ENCODE measurements around the gene HOXB13. TPM values are rescaled to one million over a fixed set of nuclear protein-coding genes. Genes with fewer than 3 reads are reported as not detected.

HOXB13 gene
- total RNA-seq, 6 experiments from 2014 or later: not detected

- no peak for DNase-seq
- peaks cover 22 to 72% of the 10 kb centered on the region in 2 donors for H3K27me3 ChIP-seq
- 0% methylated on average over 3 of the region's 3 CpGs for WGBS (ENCODE audit: insufficient coverage, low coverage, low lambda C conversion rate, missing lambda C conversion rate)
- H3K9me3 ChIP-seq: no peaks in the 10 kb centered on the region
- intact Hi-C loops (cut with DNase I): no loop called here
- H3K4me1 ChIP-seq: no peaks in the 10 kb centered on the region
- H3K27ac ChIP-seq: no peak overlapping the region
- no peak for ATAC-seq
- H3K36me3 ChIP-seq: no peaks in the 10 kb centered on the region
- TF ChIP-seq POLR2A (IDR thresholded peaks at IDR 0.05): no peak
- no peak overlapping the region for H3K4me3 ChIP-seq
Observed at GRCh38 chr17:48751172-48751571, 22.6 kb upstream of the HOXB13 start.

- WGBS (ENCODE audit: insufficient coverage, low coverage, low lambda C conversion rate, missing lambda C conversion rate): 5% methylated on average over 19 of the region's 32 CpGs
- Histone ChIP-seq H3K27ac (no peak overlapping the region), H3K9me3 (no peaks in the 10 kb centered on the region), H3K27me3 (peaks cover 22 to 72% of the 10 kb centered on the region in 2 donors), H3K36me3 (no peaks in the 10 kb centered on the region), H3K4me3 (no peak overlapping the region), H3K4me1 (no peaks in the 10 kb centered on the region)
- TF ChIP-seq POLR2A (IDR thresholded peaks at IDR 0.05) (no peak), CTCF (IDR thresholded peaks at IDR 0.05) (no peak)
- intact Hi-C loops (cut with DNase I): no loop called here
- no peak for DNase-seq
- ATAC-seq: no peak
Observed at GRCh38 chr17:48749621-48750553, 21.3 kb upstream of the HOXB13 start.

DNA sequence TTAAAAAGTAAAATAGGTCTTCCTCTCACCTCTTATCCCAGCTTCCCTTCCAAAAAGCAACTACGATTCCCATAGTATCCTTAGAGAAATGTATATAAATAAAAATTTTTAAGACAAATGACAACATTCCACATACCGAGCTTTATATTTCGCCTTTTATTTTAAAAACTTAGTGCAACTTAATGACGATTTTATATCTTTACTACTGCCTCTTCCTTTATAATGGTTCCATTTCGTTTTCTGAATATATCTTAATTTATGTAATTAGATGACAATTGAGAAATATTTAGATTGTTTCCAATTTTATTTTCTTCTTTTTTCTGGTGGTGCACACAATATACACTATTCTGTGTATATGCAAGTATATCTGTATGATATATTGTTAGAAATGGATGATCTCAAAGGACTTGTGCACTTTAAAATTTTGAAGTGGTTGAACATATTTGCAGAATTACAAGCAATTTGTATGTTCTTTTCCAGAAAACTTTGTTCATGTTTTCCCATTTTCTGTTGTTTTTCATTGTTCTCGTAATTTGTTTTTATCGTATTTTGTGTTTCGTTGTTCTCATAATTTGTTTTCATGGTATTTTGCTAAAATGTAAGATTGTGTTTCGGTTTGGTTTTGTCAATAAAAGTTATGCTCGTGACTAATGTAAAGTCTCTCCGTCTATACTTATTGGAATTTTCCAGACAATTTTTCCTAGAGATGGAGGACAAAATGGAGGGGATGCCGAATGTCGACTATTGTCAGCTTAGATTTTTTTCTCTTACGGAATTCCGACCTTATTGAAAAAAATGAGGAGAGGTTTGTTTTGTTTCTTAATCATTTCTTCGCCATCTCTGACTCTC, 20.4 kb upstream of the HOXB13 start:
- intact Hi-C loops (cut with DNase I): no loop called here
- ATAC-seq (no peak), DNase-seq (no peak)
- WGBS (ENCODE audit: insufficient coverage, low coverage, low lambda C conversion rate, missing lambda C conversion rate): 20% methylated on average over 16 of the region's 16 CpGs
- Histone ChIP-seq H3K4me1 (no peaks in the 10 kb centered on the region), H3K36me3 (no peaks in the 10 kb centered on the region), H3K9me3 (no peaks in the 10 kb centered on the region), H3K4me3 (no peak overlapping the region), H3K27me3 (peaks cover 22 to 64% of the 10 kb centered on the region in 2 donors), H3K27ac (no peak overlapping the region)
- TF ChIP-seq CTCF (IDR thresholded peaks at IDR 0.05) (no peak), POLR2A (IDR thresholded peaks at IDR 0.05) (no peak)

DNA sequence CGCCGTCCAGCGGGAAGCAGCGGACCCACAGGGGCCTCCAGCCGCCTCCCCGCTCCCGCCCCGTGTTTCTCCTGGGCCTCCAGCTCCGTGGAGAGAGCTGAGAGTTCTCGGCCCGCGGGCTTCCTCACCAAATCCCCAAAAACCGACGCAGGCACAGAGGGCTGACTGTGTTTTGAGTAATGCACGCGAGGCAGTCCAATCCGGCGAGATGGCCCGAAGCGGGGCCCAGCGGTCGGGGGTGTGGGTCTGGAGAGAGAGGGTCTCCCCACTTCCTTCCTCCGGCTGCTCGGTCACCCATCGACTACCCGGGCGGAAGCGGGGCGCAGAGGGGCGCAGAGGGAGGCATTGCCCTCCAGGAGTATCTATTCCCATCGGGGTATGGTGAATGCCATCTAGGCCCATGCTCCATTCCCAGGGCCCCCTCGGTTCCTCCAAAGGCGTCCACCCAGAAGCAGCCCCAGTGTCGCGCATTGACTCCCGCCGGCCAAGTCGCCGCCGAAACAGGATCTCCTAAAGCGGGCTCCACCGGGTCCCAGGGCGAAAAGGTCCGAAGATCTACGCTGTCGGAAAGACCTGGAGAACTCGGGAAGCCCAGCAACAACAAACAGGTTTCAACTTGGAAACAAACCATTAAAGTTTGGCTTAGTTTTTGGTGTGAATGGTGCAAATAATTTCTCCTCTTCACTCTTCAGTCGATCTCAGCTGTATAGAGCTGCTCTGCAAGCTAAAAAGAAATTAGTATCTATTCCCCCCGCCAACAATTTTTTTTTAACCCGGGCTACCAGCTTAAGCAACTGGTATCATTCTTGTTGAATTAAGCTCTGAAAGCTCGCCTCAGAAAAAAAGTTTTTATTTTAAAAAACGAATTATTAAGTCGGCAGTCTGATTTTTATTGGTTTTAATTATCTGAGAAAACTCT, 19.2 kb upstream of the HOXB13 start:
- DNase-seq (no peak), ATAC-seq (no peak)
- H3K36me3 ChIP-seq: no peaks in the 10 kb centered on the region
- WGBS (ENCODE audit: insufficient coverage, low coverage, low lambda C conversion rate, missing lambda C conversion rate): 9% methylated on average over 10 of the region's 53 CpGs
- no peak overlapping the region for H3K27ac ChIP-seq
- no peak overlapping the region for H3K4me3 ChIP-seq
- intact Hi-C loops (cut with DNase I): no loop called here
- TF ChIP-seq CTCF (IDR thresholded peaks at IDR 0.05) (no peak), POLR2A (IDR thresholded peaks at IDR 0.05) (no peak)
- H3K4me1 ChIP-seq: no peaks in the 10 kb centered on the region
- H3K27me3 ChIP-seq: peaks cover 22 to 60% of the 10 kb centered on the region in 2 donors
- H3K9me3 ChIP-seq: no peaks in the 10 kb centered on the region

Data from right lobe of liver (tissue), 6 donors.